Islet of Langerhans (tissue), 1 donor: ENCODE results near the gene NUDT4B.
"Not testable (repeated sequence)": the region's sequence is repeated elsewhere in the genome, so short reads cannot be mapped to it uniquely, and the experiment has no call there.

Source experiments
- FAIRE-seq: peaks from one replicate; lab custom pipeline; 2011; peaks lifted over from hg19 to GRCh38; lab: Jason Lieb, UNC

The NUDT4B gene

DNA sequence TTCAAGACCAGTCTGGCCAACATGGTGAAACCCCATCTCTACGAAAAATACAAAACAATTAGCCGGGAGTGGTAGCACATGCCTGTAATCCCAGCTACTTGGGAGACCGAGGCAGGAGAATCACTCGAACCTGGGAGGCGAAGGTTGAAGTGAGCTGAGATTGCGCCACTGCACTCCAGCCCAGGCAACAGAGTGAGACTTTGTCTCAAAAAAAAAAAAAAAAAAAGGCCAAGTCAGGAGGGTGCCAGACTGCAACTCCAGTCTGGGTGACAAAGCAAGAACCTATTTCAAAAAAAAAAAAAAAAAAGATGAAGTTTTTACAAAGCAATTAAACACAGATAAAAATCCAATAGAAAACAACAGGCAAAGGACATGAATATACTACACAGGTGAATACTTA is 9.9 kb upstream of the NUDT4B start:
- FAIRE-seq: not testable (repeated sequence)

DNA sequence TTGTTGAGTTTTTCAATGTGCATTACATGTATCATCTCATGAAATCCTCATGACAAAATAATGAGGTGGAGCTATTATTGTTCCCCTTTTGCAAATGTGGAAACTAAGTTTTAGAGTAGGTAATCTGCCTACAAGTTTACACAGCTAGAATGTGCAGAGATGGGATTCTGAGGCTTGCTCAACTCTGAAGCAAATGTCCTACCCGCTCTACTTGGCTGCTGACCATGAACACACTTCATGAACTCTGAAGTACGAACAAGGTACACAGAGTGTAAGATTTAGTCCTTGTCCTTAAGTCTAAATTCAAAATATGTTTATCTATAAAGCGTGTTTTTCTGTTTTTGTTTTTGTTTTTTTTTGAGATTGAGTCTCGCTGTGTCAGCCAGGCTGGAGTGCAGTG is 5.4 kb upstream of the NUDT4B start:
- not testable (repeated sequence) for FAIRE-seq

DNA sequence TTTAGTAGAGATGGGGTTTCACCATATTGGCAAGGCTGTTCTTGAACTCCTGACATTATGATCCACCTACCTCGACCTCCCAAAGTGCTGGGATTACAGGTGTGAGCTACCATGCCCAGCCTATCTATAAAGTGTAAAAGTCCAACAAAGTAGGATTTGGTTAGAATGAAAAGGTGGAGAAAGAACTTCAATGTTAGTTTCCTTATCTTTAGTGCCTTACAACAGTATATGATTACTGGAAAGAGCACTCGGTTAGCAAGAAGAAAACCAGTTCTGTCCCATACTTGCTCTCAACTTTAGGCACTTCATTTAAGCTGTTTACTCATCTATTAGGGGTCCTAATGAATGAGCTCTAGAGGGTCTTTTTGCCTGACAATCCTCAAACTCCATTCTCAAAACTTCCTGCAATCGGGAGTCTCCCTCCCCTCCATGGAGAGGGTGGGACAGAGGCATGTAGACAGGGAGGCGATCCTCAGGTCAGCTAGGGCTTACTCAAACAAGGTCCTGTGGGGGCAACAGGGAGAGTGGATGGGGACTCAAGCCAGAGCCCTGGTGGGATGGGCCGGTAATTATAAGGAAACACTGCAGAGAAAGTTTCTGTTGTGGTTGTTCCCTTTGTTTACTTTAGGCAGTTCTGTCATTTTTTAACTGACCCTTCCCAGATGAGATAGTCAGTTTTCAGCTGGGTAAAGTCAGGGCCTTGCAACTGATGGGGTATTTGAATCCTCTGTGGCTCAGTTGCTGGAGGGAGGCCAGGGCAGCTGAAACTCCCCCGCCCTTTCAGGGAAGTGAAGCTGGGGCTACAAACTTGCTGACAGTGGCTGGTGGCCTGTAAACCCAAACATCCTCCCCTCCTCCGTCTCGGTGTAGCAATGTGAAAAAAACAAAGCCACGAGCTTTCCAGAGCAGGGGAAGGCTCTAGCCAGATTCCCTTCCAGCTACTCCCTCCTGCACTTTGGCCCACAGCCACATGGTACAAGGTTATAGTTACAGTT is 4.6 kb upstream of the NUDT4B start:
- not testable (repeated sequence) for FAIRE-seq

DNA sequence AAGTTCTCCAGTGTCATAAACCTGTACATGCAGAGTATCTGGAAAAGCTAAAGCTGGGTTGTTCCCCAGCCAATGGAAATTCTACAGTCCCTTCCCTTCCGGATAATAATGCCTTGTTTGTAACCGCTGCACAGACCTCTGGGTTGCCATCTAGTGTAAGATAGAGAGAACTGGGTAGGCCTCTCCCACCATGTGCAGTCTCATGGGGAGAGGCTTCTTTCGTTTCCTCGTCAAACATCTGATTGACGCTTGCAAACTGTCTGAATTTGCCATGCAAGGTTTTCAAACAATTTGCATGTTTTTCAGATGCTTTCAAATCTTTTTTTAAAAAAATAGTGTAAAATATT is 734 bp downstream of the NUDT4B start:
- not testable (repeated sequence) for FAIRE-seq

DNA sequence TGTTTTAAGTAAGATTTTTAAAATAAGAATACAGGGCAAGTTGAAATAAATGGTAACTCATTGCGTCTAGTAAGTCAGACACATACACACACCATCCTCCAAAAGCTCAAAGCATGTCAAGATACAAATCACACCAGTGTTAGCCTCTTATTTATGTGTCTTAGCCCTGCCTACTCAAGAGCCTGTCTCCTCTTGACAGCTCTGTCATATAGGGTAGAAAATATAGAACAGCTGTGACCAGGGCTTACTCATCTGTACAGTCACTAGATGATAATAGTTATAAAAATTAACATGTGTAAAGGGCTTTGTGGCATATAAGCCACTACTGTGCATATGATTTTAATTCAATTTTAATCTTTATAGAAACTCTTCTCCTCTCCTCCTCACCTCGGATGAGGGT is 7.7 kb downstream of the NUDT4B start:
- not testable (repeated sequence) for FAIRE-seq

DNA sequence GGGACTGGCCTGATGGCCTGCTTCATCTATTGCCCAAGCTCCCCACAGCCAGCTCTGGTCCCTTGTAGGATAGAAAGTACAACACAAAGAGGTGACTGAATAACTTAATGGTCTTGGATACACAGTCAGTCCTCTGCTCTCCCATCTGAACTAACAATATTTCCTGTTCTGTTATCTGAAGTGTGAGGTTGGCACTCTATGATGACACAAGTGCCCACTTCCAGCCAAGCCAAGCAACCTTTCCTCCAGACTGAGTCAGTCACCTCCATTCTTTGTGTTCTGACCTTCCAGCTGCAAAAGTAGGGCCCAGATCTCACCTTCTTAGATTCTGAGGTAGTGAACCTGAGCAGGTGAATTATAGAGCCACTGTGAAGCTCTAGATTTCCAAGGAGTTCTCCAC is 8.9 kb downstream of the NUDT4B start:
- FAIRE-seq: not testable (repeated sequence)

DNA sequence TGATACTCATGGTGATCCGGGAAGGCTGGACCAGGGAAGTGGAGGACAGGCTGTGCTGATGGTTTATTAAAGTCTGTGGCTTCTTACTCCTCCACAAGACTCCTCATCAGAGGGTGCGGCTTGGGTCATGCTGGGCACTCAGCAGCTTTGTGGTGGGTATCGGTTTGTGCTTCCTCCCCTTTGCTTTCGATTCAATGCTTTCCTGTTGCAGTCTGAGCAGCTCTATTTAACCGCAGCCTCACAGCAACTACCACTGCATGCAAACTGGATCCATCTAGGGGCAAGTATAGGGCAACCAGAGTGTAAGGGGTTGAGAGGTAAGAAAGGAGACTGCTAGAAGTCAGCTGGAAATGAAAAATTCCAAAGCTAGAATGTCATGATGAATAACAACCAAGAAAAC is 9.8 kb downstream of the NUDT4B start:
- not testable (repeated sequence) for FAIRE-seq

DNA sequence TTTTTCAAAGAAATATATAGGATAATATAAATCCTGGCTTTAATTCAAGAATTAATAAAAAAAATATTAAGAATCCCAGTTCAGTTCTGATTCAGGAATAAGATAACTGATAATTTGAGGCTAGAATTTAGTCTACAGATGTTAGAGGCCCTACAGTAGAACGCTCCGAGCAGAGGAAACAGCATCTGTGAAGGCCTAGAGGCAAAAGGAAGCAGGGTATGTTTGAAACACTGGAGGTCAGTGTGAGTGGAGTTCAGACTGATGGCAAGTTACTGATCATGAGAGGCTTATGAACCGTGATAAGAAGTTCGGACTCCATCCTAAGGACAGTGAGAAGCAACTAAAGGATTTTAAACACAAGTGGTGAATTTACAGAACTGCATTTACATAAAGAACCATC is 10.4 kb downstream of the NUDT4B start:
- not testable (repeated sequence) for FAIRE-seq

DNA sequence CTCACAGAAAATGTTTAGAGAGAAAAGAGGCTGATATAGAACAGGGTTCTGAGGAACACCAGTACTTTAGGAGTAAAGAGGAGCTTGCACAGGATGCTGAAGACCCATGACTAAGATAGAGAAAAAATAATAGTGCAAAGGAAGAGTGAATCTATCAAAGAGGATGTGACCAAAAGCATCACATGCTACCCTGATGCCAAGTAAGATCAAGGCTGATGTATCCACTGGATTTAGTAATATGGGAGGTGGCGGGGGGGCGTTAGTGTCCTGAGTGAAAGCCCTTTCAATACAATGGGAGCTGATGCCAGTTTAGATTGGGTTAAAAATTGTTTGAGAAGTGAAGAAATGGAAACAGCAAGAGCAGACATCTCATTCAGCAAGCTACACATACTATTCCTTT is 11.2 kb downstream of the NUDT4B start:
- not testable (repeated sequence) for FAIRE-seq

DNA sequence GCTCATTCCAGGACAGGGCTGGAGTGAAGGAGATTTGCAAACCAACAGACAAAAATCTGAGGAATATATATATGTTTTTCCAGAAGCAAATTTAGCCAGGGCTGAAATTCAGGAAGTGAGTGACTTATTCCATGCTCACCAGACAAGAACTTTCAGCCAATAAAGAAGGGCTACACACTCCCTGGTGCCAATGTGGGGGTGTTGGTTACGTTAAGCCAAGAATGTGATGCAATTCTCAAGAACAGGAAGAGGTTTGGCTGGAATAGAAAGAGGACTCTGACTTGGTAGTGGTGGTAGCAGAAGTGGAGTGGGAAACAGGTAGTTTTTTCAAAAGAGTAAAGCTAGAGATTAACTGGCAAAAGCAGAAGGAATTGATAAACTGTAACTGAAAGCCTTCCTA is 11.6 kb downstream of the NUDT4B start:
- FAIRE-seq: not testable (repeated sequence)

DNA sequence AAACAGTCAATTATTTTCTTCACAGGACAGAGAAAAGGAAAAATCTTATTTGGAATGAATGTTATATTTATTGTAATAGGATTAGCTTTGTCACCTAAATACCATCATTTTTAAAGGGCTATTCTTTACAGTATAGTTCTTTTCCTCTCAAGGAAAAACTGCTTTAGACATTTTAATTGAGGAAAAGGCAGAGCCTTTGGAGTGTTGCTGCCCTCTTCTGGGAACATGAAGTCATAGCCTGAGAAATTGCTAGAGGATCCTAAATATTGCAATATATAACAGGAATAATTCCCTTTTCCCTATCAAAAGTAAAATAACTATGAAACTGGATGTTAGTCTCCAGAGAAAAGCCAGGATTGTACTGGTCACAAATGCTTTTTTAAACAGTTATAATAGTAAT is 12.8 kb downstream of the NUDT4B start:
- peak; percentile 86 for FAIRE-seq

DNA sequence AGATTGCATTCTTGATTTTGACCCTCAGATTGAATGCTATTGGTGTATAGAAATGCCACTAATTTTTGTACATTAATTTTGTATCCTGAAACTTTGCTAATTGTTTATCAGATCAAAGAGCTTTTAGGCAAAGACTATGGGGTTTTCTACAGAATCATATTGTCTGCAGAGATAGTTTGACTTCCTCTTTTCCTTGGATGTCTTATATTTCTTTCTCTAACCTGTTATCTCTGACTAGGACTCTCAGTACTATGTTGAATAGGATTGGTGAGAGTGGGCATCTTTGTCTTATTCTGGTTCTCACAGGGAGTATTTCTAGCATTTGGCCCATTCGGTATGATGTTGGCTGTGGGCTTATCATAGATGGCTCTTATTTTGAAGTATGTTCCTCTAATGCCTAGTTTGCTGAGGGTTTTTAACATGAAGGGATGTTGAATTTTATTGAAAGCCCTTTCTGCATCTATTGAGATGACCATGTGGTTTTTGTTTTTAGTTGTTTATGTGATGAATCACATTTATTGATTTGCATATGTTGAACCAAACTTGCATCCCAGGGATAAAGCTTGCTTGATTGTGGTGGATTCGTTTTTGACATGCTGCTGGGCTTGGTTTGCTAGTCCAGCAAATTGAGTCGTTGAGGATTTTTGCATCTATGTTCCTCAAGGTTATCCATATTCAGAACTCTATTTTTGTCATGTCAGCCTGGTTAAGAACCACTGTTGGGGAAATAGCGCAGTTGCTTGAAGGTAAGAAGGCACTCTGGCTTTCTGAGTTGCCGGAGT is 16.9 kb downstream of the NUDT4B start:
- FAIRE-seq: not testable (repeated sequence)

DNA sequence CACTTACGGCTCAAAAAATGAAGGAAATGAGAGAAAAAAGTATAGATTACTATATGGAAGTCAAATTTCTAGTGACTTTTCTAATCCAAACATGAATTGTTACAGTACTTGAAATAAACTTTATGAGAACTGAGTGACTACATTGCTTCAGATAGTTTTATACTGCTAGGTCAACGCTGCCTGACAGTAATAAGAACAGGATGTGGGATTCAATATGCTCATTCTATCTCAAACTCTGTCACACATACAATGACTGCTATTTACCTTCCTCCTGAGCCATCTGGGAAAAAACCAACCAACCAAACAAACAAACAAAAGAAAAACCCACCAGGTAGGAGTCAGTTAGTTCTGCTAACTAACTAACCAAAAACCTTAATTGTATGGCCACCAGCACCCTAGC is 20.0 kb downstream of the NUDT4B start:
- FAIRE-seq: not testable (repeated sequence)

DNA sequence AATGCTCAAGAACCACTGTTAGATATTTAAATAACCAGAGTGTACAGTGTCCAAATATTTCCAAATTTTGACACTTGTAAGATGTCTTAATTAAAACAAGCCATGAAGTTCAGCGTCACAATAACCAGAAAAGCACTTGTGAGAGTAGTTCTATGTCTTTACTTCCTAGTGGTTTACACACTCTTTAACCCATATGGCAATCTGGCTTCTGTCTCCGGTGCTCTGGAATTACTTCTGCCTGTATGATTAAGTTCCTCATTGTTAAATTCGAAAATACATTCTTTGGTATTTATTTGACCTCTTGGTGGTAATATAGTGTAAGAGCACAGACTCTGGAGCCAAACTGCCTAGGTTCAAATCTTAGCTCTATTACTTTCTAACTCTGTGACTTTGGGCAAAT is 20.9 kb downstream of the NUDT4B start:
- FAIRE-seq: not testable (repeated sequence)

DNA sequence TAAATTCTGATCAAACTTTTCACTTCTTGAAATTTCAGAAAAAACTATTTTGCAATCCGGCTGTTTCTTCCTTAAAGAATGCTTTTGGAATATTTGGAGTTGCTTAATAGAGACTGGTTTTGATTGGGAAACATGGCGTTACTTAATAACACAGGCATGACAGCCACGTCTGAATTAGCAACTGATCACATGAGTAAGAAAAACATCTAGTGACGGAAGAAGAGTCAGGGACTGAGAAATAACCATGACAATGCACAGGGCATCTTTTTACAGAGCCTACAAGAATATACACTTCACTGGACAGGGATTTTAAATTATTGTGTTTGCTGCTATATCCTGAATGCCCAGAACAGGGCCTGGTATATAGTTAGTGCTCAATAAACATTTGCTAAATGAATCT is 25.1 kb downstream of the NUDT4B start:
- not testable (repeated sequence) for FAIRE-seq

DNA sequence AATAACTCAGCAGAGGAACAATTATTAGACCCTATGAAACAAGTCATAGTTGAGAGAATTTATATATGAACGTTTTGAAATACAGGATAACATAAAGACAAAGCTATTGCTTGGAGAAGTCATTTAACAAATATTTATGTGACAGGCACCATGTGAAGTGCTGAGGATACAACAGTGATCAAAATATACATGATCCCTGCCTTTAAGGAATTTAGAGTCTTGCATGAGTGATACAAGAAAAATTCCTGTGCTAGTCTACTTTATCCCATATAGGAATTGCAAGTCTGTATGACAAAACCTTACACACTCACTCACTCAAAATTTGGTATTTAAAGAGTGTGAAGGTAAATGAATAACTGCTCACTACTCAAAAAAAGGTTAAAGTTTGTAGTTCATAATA is 25.5 kb downstream of the NUDT4B start:
- FAIRE-seq: not testable (repeated sequence)

DNA sequence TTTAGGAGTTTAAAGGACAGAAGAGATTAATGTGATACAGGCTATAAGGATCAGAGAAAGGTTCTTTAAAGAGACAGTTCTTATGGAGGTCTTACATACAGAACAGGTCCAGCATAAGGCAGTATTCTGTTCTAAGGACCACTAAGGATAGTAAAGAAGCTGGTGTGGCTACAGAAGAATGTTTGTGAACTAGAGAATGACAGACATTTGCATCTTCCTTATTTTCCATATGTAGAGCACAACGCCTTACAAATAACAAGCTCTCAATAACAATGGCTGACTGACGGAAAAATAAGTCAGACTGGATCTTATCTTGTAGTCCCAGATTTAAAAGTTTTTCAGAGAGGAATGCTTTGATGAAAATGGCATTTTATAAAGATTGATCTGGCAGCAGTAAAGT is 26.7 kb downstream of the NUDT4B start:
- not testable (repeated sequence) for FAIRE-seq

DNA sequence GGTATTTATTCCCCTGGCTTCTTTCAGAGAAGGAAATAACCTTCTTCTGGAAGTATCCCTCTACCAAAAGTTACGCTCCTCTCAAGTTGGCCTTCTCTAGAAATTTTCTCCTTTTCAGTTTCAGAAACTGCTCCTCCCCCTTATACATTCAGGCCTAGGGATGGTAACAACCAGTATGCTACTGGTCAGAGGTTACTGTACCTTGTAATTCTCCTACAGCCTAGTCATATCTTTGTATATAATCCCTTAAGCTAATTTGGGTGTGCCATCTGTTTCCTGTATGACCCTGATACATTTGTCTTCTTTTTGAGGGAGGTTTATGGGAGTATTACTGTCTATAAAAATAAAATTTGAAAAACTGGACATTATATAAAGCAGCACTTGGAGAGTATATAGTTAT is 29.1 kb downstream of the NUDT4B start:
- not testable (repeated sequence) for FAIRE-seq

DNA sequence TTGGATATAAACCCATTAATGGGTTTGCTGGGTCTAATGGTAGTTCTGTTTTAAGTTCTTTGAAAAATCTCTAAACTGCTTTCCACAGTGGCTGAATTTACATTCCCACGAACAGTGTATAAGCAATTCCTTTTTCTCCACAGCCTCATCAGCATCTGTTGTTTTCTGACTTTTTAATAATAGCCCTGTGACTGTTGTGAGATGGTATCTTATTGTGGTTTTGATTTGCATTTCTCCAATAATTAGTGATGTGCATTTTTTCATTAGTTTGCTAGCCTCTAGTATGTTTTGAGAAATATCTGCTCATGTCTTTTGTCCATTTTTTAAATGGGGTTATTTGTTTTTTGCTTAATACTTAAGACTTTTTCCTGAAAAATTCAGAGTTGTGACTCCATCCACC is 31.8 kb downstream of the NUDT4B start:
- not testable (repeated sequence) for FAIRE-seq

DNA sequence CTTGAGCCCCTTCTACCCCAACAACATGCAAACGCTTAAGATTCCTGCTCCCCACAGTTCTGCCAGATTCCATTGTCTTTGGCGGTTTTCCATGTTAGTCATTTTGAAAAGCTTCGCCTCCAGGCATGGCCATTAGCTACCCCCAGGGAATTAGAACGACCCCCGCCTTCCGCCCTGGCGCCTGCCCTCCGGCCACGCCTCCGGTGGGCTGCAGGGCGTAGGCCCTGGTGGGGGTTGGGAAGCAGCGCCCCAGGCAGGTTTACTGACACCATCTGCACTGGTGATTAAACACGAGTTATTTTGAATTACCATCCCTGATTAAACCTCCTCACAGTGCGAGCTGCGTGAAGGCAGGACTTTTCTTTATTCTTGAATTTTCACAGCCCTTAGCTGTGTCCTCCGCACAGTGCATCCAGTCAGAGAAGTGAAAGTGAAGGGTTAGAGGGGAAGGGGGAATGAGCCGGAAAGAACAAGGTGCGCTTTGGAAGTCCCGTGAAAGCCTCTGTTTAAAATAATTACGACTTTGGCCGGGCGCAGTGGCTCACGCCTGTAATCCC is 43.0 kb downstream of the NUDT4B start:
- FAIRE-seq: not testable (repeated sequence)

DNA sequence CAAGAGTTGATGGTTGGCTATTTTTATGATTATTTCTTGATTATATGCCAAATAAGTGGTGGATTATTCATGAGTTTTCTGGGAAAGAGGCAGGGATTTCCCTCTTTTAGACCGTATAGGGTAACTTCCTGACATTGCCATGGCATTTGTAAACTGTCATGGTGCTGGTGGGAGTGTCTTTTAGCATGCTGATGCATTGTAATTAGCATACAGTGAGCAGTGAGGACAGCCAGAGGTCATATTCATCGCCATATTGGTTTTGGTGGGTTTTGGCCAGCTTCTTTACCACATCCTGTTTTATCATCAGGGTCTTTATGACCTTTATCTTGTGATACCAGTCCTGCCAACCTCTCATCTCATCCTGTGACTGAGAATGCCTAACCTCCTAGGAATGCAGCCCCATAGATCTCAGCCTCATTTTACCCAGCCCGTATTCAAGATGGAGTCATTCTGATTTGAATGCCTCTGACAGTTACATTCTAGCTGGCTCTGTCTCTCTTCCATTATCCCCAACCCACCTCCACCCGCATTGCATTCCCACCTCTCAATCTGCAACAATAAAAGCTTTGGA is 45.3 kb downstream of the NUDT4B start:
- not testable (repeated sequence) for FAIRE-seq
